Left ventricle myocardium superior (tissue), 1 donor: ENCODE data around the gene HDAC4. TPM values are rescaled to one million over a fixed set of nuclear protein-coding genes. Genes with fewer than 3 reads are reported as not detected.

Source experiments
- ATAC-seq: fragments of 200-7000 bp; cut with Tn5 transposase; one replicate; pipeline ENCODE4 v1.9.1; 2020; ENCODE audit warnings: mild to moderate bottlenecking, moderate library complexity
- DNase-seq: peaks from one replicate; pipeline ENCODE4 v3.0.0-alpha.2; 2020
- intact Hi-C: fragments of 100-400 bp; cut with micrococcal nuclease; formaldehyde crosslinking; loops from one replicate; pipeline ENCODE4 v1.11.0; 2022
- total RNA-seq: library from RNA; stranded (reverse); fragmentation: NEBNext Ultra II Directional; extraction: Animal tissue kit (Norgen Biotek cat#: 25700); gene quantifications from one replicate; pipeline ENCODE4 v1.2.1, GENCODE V29; 2021
- donor health status: DM: no; HTN: yes; CAD: no; lungs with severe emphysema.

The HDAC4 gene
- total RNA-seq, 1 donor from 2014 or later, result 25.6 TPM

- no peak for DNase-seq
- no peak for ATAC-seq
- intact Hi-C loops, result no loop called here
Measured at GRCh38 chr2:239058766-239059165, 342.1 kb downstream of the HDAC4 start.

GRCh38 chr2:239057533-239057932 is 343.3 kb downstream of the HDAC4 start:
- DNase-seq (no peak), ATAC-seq (no peak)
- intact Hi-C loops, result no loop called here

- intact Hi-C loops, result no loop called here
- DNase-seq (no peak), ATAC-seq (no peak)
Measured at GRCh38 chr2:239056611-239057010, 344.2 kb downstream of the HDAC4 start.

- intact Hi-C loops, result no loop called here
- ATAC-seq, result no peak
- no peak for DNase-seq
Measured at GRCh38 chr2:239055756-239056493, 344.9 kb downstream of the HDAC4 start.

GRCh38 chr2:239054921-239055320 is 345.9 kb downstream of the HDAC4 start:
- intact Hi-C loops, result no loop called here
- no peak for DNase-seq
- no peak for ATAC-seq

- intact Hi-C loops, result no loop called here
- DNase-seq (no peak), ATAC-seq (peak; percentile 64)
Measured at GRCh38 chr2:239053801-239054503, 346.9 kb downstream of the HDAC4 start.

GRCh38 chr2:239052798-239053665 is 347.8 kb downstream of the HDAC4 start:
- ATAC-seq, result no peak
- DNase-seq, result no peak
- intact Hi-C loops, result no loop called here

GRCh38 chr2:239051891-239052445 is 348.9 kb downstream of the HDAC4 start:
- DNase-seq (no peak), ATAC-seq (no peak)
- intact Hi-C loops, result no loop called here

- ATAC-seq (no peak), DNase-seq (no peak)
- intact Hi-C loops, result no loop called here
Measured at GRCh38 chr2:239050252-239050649, 350.6 kb downstream of the HDAC4 start.

- intact Hi-C loops, result no loop called here
- no peak for ATAC-seq
- DNase-seq, result no peak
Measured at GRCh38 chr2:239049421-239050251, 351.2 kb downstream of the HDAC4 start.

- no peak for DNase-seq
- intact Hi-C loops, result no loop called here
- ATAC-seq, result no peak
Measured at GRCh38 chr2:239048736-239049135, 352.1 kb downstream of the HDAC4 start.

GRCh38 chr2:239047861-239048260 is 353.0 kb downstream of the HDAC4 start:
- DNase-seq (no peak), ATAC-seq (no peak)
- intact Hi-C loops, result no loop called here

GRCh38 chr2:239047420-239047819 is 353.4 kb downstream of the HDAC4 start:
- DNase-seq (no peak), ATAC-seq (no peak)
- intact Hi-C loops, result no loop called here

GRCh38 chr2:239046822-239047221 is 354.0 kb downstream of the HDAC4 start:
- intact Hi-C loops, result no loop called here
- ATAC-seq, result peak; percentile 64
- no peak for DNase-seq

GRCh38 chr2:239044336-239044735 is 356.5 kb downstream of the HDAC4 start:
- intact Hi-C loops, result no loop called here
- ATAC-seq, result no peak
- DNase-seq, result no peak

- DNase-seq (no peak), ATAC-seq (no peak)
- intact Hi-C loops, result no loop called here
Measured at GRCh38 chr2:239043326-239043725, 357.5 kb downstream of the HDAC4 start.

- DNase-seq, result no peak
- intact Hi-C loops, result no loop called here
- ATAC-seq, result no peak
Measured at GRCh38 chr2:239042551-239043320, 358.1 kb downstream of the HDAC4 start.

- DNase-seq (no peak), ATAC-seq (no peak)
- intact Hi-C loops, result no loop called here
Measured at GRCh38 chr2:239042046-239042445, 358.8 kb downstream of the HDAC4 start.
